Putamen (tissue), 1 donor: ENCODE results near the gene PPFIBP1.
A peak's percentile ranks its signal among the peaks of the same experiment; 100 is the strongest.

Source experiments
- DNase-seq: peaks from one replicate; pipeline ENCODE4 v3.0.0-alpha.2; 2016; ENCODE audit warnings: low spot score

Gene PPFIBP1

GRCh38 chr12:27513155-27513824, 10.7 kb upstream of the PPFIBP1 start:
- no peak for DNase-seq

DNA sequence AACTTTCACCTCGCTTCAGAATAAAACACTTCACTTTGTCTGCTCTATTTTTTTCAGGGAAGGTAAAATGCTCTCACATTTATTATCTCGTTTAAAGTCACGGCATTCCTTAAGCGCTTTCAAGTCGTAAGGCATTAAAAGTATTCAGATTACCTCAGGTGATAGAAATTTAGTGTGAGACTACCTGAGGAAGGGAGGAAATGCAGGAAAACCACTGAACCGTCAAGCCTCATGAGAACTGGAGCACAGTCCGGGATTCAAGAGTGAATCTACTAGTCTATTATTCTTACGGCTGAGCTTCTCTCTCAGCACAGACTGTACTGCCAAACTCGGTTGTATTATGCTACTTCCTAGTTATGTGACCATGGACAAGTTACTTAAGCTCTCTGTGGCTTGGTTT, 8.3 kb upstream of the PPFIBP1 start:
- DNase-seq: no peak

GRCh38 chr12:27516625-27517024, 7.4 kb upstream of the PPFIBP1 start:
- no peak for DNase-seq

- DNase-seq: no peak
Measured at GRCh38 chr12:27517546-27517945, 6.5 kb upstream of the PPFIBP1 start.

GRCh38 chr12:27517961-27518665, 5.9 kb upstream of the PPFIBP1 start:
- DNase-seq: no peak

DNA sequence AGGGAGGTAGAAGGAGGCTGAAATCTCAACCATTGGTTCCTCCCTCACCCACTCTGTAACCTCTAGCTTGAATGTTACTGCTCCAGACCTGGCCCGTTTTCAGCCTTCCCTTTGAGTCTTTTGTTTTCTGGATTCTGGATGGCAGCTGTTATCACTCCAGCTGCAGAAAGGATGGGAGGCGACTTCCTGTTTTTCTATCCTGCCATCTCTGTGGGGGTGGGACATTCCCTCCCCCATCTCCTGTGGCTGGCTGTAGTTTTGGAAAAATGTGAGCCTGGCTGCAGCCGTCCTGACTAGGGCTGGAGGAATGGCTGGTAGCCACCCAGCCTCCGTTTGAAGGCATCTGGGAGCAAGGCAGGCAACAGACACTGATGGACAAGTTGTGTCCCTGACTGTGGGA, 2.9 kb upstream of the PPFIBP1 start:
- peak; percentile 37 for DNase-seq

DNA sequence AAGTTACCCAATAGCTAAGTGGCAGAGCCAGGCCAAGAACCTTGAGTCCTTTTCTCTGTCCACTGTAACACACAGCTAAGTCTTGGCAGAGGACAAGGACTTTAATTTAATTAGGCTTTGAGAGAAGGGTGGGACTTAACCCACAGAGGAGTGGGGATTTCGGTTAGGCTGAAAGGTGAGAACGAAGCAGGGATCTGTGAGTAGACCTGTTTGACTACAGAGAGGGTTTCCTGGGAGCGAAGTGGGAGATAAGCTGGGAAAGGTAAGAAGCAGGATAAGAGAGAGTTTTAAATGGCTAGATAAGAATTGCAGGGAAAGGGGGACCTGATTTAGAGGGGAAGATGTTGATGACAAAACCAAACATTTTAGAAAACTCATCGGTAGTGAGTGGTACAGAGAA, 2.0 kb upstream of the PPFIBP1 start:
- DNase-seq: no peak

GRCh38 chr12:27523305-27523641, 733 bp upstream of the PPFIBP1 start:
- DNase-seq: no peak

GRCh38 chr12:27524494-27524835, 459 bp downstream of the PPFIBP1 start:
- DNase-seq: no peak

GRCh38 chr12:27524839-27525753, 1.1 kb downstream of the PPFIBP1 start:
- DNase-seq: peak; percentile 42

GRCh38 chr12:27527512-27527911, 3.5 kb downstream of the PPFIBP1 start:
- DNase-seq: no peak

GRCh38 chr12:27528788-27529187, 4.8 kb downstream of the PPFIBP1 start:
- no peak for DNase-seq

DNA sequence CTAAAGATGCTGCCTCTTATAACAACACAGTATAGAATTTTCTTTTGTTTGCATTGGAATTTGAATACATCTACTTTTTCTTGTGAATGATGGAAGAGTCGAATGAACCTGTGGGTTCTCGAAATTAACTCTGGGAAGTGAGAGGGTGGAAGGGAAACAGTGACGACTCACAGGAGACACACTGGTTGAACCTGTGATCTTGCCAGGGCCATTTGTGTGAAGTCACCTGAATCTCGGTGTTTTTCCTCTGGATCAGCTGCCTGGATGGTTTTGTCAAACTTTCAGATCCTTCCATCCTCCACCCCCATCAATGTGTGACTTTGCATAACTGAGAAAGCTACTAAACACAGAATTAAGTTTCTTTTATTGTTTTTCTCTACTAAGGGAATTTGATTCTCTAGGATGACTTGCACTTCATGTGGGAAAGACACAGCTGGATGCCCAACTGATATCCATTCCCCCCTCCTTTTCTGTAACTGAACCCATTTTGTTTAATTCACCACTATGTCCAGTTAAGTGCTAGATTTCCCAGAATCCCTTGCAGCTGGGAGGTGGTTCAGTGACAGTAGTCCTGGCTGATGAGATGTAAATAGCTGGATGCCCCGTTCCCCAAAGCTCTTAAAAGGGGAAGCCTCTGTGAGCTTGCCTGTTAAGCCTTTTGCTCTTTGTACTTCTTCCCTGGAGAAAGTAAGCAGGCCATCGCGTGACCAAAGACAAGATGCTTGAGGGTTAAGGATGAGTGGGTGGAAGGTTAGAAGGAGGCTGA, 6.3 kb downstream of the PPFIBP1 start:
- no peak for DNase-seq

DNA sequence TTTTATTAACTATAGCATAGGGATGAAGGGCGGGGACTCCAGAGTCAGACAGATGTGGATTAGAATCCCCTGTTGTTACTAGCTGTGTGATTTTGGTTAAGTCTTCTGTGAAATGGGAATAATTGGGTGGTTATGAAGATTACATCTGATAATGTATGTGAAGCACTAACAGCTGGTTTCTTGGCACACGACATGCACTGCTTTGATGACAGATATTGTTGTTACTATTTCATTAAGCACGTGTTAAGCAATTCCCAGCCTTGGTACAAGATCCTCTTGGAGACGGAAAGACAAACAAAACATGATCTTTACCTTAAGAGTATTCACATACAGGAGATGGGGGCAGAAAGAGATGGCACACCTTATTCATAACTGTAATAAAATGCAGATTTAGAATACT, 7.9 kb downstream of the PPFIBP1 start:
- DNase-seq: no peak

DNA sequence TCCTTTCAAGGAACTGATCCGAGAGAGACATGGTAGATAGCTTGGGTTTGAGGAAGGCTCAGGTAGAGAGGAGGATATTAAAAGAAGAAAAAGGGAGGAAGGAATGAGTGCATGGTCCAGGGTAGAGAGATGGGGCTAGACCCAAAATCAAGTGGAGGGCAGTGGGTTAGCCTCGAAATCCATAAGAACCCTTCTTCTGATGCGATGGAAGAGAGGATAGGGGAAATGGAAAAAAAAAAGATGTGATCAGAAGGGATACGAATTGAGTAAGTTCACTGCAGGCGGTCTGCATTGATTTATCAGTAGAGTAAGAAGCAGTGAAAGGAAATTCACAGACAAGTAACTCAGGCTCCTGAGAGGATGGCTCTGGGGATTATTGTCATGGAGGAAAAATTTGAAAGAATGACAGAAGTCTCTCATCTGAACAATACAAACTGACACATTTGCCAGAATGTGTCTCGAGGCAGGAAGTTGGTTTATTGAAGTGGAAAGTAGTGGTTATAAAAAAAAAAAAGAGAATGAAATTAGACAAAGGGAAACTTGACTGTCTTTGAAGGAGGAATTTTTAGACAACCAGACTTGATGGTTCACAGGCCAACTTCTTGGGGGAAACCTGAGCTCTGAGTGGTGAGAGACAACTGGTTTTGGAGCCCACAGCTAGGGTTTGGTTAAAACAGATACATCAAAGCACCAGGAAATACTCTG, 10.2 kb downstream of the PPFIBP1 start:
- no peak for DNase-seq

DNA sequence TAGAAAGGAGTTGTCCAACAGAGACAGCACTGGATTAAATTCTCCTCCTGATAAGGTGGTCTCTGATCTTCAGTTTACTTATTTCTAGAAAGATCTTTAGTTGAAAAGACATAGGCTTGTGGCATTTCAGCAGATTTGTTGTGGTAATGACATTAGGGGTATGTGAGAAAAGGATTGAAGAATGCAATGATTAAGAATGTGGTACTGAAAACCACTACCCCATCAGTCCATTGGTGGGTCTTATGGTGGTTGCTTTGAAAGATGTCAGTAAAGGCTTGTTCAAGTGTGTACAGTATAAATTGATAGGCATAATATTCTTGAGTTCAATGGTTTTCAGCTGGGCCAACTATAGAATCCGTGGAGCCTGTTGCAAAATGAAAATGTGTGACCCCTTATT, 10.8 kb downstream of the PPFIBP1 start:
- DNase-seq: no peak

GRCh38 chr12:27535318-27535717, 11.3 kb downstream of the PPFIBP1 start:
- DNase-seq: no peak

GRCh38 chr12:27537855-27538675, 14.1 kb downstream of the PPFIBP1 start:
- no peak for DNase-seq

GRCh38 chr12:27539191-27539631, 15.2 kb downstream of the PPFIBP1 start:
- no peak for DNase-seq

GRCh38 chr12:27541031-27541719, 17.2 kb downstream of the PPFIBP1 start:
- no peak for DNase-seq
